HG03139 (cell line): ENCODE results near the gene SLFN12.
"Not testable (repeated sequence)": the region's sequence is repeated elsewhere in the genome, so short reads cannot be mapped to it uniquely, and the experiment has no call there.

Experiments used
- ATAC-seq: cut with Tn5 transposase; IDR thresholded peaks from one replicate; pipeline ENCODE4 v1.9.1; 2021; ENCODE audit not compliant: unreplicated experiment

The SLFN12 gene

DNA sequence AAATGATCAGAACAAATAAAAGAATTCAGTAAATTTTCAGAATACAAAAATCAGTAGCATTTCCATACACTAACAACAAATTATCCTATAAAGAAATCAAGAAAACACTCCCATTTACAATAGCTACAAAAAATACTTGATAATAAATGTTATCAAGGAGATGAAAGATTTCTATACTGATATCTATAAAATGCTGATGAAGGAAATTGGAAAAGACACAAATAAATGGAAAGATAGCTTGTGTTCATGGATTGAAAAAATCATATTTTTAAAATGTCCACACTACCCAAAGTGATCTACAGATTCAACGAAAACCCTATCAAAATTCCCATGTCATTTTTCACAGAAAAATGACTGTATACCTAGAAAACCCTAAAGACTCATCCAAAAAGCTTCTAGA is 18.1 kb downstream of the SLFN12 start:
- ATAC-seq = no peak

DNA sequence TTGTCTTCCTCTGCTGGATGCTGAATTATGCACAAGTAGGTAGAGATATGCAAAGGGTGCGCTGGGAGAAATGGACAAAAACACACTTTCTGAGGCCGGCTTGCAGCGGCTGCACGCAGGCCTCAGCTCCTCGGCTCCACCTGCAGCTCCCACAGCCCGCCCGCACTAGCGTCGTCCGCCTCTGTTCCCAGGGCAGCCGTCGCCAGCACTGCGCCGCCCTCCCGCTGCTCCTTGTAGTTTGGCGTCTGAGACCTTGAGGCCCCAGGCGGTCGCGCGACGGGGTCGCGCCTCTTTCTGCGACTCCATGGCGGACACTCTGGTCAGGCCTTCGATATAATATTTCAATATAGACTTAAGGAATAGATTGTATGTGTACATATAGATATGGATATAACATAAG is 24.8 kb downstream of the SLFN12 start:
- no peak for ATAC-seq

DNA sequence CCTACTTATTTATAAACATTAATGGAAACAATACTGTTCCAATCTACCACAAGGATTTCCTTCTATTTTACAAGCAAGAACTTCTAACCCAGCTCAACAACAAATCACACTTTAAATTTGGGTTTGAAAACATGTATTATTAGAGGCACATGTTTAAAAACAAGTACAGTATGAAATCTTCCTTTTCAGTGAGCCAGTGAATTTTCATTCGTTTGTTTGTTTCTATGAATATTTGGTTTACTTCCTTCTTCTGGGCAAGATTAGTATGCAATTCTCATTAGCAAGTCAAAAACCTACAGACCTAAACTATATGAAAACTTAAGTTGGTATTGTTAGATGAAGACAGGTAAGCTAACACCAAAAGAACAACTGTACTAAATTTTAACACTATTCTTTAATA is 25.7 kb downstream of the SLFN12 start:
- no peak for ATAC-seq

DNA sequence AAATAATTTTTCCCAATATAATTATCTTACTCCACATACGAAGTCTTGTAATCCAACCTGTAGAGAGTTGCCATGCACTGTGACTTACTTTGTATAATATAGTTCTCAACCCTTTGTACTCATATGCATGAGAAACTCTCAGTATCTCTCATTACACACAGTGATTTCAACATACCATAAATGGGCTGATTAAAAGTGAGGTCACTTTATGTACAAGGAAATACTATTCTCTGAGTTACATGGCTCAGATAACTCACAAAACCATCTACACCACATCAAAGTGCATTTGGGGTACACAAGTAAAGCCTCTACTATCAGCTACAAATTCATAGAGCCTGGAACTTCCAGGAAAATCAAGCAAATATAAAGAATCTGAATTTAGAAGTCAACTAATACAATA is 27.9 kb downstream of the SLFN12 start:
- ATAC-seq = no peak

DNA sequence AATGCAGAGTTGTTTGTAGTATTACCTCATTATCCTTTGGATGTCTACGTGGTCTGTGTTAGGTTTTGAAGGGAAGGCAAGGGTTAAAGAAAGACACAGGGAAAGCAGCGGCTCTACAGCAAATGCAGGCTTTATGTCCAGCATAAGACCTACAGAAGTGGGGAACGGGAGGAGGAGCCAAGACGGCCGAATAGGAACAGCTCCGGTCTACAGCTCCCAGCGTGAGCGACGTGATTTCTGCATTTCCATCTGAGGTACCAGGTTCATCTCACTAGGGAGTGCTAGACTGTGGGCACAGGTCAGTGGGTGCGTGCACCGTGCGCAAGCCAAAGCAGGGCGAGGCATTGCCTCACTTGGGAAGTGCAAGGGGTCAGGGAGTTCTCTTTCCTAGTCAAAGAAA is 38.5 kb downstream of the SLFN12 start:
- not testable (repeated sequence) for ATAC-seq

DNA sequence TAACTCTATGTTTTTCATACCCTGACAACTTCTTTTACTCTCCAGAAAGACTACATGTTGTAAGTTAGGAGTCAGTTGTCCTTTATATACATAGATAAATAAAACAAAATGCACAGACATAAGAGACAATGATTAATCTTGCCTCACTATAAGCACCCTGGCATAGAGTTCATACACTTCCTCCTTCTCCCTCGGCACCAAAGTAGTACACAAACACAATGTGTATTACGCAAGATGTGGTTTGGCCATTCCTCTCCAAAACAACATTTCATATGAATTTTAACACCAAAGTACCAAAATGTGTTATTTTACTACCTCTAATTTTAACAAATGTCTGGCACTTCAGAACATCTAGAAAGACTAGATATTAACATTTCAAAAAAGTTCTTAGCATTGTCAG is 41.6 kb downstream of the SLFN12 start:
- ATAC-seq = no peak

DNA sequence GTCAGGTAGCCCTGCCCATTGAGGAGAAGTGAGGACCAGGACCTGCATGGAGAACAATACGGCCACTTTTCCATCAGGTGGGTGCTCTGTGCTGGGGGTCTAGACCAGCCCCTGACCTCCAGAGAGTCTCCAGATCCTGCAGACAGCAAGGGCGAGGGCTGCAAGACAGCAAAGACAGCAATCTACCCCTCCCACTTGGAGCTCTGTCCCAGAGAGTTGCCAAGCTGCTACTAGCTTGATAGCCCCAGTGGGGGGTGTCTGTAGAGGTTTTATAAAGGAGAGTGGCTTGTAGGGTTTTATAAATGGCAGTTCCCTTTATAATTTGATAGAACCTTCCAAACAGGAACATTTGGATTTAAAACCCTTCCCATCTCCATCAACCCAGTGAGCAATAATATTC is 42.1 kb downstream of the SLFN12 start:
- no peak for ATAC-seq

DNA sequence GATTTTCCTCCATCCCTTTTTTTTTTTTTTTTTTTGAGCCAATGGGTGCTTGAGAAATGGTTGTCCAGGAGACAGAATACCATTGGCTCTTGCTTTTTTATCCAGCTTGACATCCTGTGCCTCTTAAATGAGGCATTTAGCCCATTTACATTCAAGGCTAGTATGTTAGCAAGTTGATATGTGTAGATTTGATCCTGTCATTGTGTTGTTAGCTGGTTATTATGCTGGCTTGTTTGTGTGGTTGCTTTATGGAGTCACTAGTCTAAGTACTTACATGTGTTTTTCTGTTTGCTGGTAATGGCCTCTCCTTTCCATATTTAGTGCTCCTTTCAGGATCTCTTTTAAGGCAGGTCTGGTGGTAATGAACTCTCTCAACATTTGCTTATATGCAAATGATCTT is 44.8 kb downstream of the SLFN12 start:
- no peak for ATAC-seq

DNA sequence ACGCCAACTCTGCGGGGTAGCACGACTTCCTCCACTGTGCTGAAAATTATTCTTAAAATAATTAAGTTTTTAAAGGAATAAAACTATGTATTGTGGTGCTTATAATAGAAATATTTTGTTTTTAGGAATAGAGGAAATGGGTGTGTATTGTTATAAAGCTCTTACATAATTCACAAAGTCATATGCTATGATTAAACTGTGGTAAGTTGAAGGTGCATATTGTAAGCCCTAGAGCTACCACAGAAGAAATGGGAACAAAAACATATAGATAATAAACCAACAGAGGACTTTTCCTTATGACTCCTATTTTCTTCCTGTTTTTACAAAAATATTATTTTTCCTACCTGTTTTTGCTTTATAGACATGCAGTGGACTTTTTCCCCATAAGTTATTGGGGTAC is 54.6 kb downstream of the SLFN12 start:
- no peak for ATAC-seq

DNA sequence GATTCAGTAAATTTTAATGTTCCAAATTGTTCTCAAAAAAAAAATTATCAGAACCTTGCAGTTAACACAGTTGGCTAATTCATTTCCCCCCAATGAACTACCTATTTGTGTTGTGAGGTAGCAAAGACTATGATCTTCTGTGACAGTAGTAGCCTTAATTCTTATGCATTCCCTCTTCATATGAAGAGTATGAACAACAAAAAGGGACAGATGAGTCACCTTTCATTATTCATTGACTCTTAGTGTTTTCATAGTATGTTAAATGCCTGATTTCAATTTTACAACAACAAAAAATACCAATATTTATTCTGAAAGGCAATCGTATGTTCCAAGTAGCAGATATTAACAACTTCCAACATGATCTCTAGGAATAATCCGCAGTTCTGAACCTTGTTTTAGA is 55.2 kb downstream of the SLFN12 start:
- ATAC-seq = no peak

DNA sequence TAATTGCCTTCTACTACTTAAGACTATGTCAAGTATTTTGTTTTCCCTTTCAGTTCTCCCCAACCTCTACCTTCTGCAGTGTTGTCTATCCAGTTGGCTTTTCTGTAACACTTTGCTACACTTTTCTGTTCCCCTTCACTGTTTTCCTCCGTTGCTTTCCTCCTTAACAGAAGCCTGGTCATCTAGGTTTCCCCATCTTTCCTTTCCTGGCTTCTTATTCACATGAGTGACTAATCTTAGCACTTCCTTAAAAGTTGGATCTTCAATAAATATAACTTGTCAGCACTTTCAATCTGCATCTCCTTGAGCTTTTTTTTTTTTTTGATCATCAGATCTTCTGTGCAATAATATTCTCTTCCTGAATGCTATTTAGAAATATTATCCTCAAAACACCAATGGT is 56.1 kb downstream of the SLFN12 start:
- no peak for ATAC-seq

DNA sequence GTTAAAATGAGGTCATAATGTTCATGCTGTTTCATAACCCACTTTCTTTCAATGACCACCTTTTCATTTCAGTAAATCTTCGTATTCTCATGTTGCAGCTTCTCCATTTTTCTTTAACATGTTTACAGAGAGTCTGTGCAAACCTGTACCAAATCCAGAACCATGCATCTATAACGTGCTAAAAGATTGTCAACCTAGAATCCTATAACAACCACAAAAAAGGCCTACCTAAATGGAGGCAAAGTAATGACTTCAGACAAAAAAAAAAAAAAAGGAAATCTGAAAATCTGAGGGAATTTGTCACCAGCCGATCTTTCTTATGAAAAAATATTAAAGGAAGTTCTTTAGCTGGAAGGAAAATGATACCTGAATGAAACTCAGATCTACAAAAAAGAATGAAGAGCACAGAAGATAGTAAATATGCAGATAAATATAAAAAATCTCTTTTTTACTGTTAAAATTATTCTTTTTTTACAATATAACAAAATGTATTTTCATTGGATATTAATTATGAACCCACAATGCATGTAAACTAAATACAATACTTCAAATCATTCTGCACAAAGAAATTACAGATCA is 57.4 kb downstream of the SLFN12 start:
- no peak for ATAC-seq

DNA sequence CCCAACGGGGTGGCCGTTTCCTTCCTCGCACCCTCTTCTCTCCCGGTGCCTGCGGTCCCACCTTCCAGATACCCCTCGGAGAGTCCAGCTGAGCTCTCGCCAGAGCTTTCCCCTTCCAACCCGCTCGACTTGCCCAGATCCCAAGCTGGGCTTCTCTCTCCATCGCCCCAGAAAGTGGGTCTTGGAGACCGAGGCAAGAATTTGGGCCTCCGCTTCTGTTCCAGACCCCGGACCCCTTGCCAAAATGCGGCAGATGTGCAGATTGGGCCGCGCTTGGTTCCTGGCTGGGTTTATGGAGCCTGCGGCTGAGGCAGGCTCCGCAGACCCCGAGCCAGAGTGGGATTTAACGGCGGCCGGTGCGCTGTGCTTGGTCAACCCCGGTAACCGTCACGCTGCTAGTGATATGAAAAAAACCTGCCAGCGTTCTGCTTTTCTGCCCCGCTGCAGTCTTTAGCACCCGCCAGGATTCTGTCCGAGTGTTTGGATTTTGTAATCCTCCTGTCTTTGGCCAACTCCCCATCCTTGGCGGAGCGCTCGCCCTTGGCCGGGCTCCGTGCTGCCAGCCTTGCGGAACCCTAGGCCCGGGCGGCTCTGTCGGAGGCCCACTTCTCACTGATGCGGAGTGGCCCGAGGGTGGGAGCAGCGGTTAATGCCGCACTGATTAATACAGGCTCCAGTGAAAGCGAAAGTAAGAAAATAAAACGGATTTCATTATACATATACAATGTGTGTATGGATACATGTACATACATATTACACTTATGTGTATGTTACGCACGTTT is 58.1 kb downstream of the SLFN12 start:
- ATAC-seq = no peak

DNA sequence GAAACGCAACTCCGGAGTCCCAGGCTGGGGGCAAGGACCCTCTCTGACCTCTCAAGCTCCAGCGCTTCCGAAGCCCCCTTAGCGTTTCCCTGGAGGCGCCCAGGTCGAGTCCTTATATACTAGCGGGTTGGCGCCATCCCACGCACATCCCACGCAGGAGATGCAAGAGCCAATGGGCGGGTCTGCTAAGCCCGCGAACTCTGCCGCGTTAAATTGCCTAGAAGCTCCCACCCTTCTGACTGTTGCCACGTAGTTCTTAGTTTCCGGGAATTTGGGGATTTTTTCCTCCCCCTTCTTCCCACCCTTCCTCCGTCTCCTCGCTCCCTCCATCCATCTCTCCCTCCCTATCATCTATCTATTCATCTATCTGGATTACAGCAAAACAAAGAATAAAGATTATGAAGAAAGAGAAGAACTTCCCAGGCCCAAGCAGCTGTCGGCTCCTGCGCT is 58.7 kb downstream of the SLFN12 start, which contains the start of gene SLFN11:
Gene SLFN11 (minus strand): TSS at position 88 of the 450 bp plus-strand sequence. CDS start 9,814 bp downstream, outside the sequence.
- peak; percentile 46 for ATAC-seq

DNA sequence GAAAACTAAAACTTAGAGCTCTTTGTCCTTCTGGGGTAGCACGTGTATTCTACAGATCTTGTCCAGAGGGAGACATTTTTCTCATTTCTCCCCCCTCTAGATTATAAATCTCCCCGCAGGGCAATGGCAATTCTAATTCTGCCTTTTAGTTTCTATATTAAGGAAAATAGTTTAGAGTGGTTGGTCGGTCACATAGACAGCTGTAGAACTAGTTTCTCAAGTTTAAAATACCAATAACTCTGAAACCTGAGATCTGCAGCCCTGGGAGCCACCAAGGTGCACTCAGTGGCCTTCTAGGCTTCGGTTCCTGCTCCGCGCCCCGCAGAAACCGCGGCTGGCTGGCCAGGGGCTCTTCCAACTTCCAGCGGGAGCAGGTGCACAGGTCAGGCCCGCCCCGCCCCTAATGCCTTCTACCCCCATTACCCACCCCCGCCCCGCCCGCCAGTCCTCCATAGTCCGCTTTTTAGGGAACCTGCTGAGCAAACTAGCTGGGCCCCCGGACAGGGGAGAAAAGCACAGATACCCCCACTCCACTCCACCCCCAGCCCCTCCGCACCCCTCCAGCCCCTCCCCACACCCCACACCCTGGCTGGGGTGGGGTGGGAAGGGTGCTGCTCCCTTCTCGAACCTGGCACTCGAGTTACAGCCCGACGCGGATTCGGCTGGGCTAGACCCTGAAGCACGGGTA is 59.3 kb downstream of the SLFN12 start:
- peak; percentile 19 for ATAC-seq

DNA sequence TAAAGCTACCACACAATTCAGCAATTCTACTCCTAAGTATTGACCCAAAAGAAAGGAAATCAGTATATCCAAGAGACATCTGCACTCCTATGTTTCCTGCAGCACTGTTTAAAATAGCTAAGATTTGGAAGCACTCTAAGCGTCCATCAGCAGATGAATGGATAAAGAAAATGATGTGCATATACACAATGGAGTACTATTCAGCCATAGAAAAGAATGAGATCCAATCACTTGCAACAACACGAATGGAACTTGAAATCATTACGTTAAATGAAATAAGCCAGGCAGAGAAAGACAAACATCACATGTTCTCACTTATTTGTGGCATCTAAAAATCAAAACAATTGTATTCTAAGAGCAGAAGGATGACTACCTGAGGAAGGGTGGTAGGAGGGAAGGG is 60.4 kb downstream of the SLFN12 start:
- no peak for ATAC-seq

DNA sequence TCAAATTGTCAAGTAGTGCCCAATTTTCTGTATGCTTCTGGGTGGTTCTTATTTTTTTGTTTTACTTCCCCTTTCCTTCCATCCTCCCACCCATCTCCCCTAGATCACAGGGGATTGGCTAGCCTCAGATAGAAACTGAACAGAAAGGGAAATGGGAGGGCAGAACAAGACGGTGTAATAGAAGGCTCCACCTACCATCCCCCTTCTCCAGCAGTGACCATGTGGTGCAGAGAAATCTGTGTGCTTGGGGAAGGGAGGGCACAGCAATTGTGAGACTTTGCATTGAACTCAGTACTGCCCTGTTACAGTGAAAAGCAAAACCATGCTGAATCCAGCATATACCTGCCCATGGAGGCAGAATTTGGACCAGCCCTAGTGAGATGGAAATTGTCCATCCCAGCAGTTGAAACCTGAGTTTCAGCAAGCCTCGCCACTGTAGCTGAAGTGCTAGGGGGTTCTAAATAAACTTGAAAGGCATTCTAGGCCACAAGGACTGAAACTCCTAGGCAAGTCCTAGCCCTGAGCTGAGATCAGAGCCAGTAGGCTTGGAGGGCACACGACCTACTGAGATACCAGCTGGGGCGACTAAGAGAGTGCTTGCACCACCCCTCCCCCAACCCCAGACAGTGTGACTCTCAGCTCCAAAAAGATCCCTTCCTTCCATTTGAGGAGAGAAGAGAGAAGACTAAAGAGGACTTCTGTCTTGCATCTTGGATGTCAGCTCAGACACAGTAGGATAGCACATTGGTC is 64.0 kb downstream of the SLFN12 start:
- ATAC-seq = peak; percentile 82

DNA sequence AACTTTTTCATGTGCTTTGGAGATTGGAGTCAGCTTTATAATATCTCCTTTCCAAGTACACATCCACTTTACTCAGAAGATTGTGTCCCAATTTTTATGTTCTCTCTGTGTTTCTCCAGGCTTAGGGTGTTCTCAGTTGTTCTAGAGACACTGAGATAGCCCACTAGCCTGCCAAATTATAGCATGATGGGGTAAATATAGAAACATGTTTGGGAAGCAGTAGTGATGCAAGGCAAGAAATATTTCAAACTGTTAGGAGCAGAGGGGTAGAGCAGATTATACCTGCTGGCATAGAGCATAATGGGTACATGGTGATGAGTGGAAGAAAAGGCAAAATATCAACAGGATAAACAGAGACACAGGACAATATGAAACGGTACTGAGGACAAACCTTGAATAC is 71.3 kb downstream of the SLFN12 start:
- ATAC-seq = no peak
